Astrocyte (in vitro differentiated cells and primary cell): Measurements from ENCODE around the gene BCAR3. TPM values are rescaled to one million over a fixed set of nuclear protein-coding genes. Genes with fewer than 3 reads are reported as not detected.

Experiments used
- DNase-seq: peaks from one replicate; pipeline ENCODE4 v3.0.0-alpha.2; 2010; ENCODE audit warnings: low read depth
- FAIRE-seq: peaks from 2 replicates; lab custom pipeline; 2011; peaks lifted over from hg19 to GRCh38; lab: Jason Lieb, UNC
- H2AFZ ChIP-seq: 2 replicates; pipeline ENCODE4 v1.6.0; 2012; ENCODE audit warnings: low read depth, low read length, inconsistent platforms
- H3K27ac ChIP-seq: 2 replicates; pipeline ENCODE4 v1.5.1; 2011; ENCODE audit warnings: low read depth, low read length, inconsistent platforms
- H3K27me3 ChIP-seq: 2 replicates; pipeline ENCODE4 v1.6.0; 2011; ENCODE audit warnings: low read length, inconsistent platforms; ENCODE audit not compliant: insufficient read depth
- H3K36me3 ChIP-seq: 2 replicates; pipeline ENCODE4 v1.5.1; 2011; ENCODE audit warnings: low read length, inconsistent platforms; ENCODE audit not compliant: insufficient read depth
- H3K4me1 ChIP-seq: 2 replicates; pipeline ENCODE4 v1.5.1; 2011; ENCODE audit warnings: low read length, inconsistent platforms; ENCODE audit not compliant: insufficient read depth
- H3K4me2 ChIP-seq: 2 replicates; pipeline ENCODE4 v1.6.0; 2012; ENCODE audit warnings: low read length, inconsistent platforms
- H3K4me3 ChIP-seq: 2 replicates; pipeline ENCODE4 v1.5.1; 2011; ENCODE audit warnings: low read depth, mild to moderate bottlenecking, low read length, inconsistent platforms; ENCODE audit not compliant: insufficient read depth
- H3K79me2 ChIP-seq: 2 replicates; pipeline ENCODE4 v1.6.0; 2012; ENCODE audit warnings: mild to moderate bottlenecking, low read length, inconsistent platforms; ENCODE audit not compliant: insufficient read depth
- H3K9ac ChIP-seq: 2 replicates; pipeline ENCODE4 v1.6.0; 2012; ENCODE audit warnings: mild to moderate bottlenecking, low read length, inconsistent platforms
- H3K9me3 ChIP-seq: 2 replicates; pipeline ENCODE4 v1.5.1; 2012; ENCODE audit warnings: low read depth, mild to moderate bottlenecking, low read length, inconsistent platforms; ENCODE audit not compliant: insufficient read depth
- H4K20me1 ChIP-seq: 2 replicates; pipeline ENCODE4 v1.6.0; 2012; ENCODE audit warnings: low read length, inconsistent platforms; ENCODE audit not compliant: insufficient read depth
- H3K27ac Mint-ChIP-seq: one replicate; pipeline ENCODE4 v1.8.0; 2021; ENCODE audit warnings: mild to moderate bottlenecking, mixed read lengths; ENCODE audit not compliant: unreplicated experiment
- H3K27me3 Mint-ChIP-seq: one replicate; pipeline ENCODE4 v1.8.0; 2021; ENCODE audit warnings: low read depth, mixed read lengths; ENCODE audit not compliant: unreplicated experiment
- H3K36me3 Mint-ChIP-seq: one replicate; pipeline ENCODE4 v1.8.0; 2021; ENCODE audit warnings: low read depth, mixed read lengths; ENCODE audit not compliant: unreplicated experiment
- H3K4me1 Mint-ChIP-seq: one replicate; pipeline ENCODE4 v1.8.0; 2021; ENCODE audit warnings: low read depth, mixed read lengths; ENCODE audit not compliant: unreplicated experiment
- H3K4me3 Mint-ChIP-seq: one replicate; pipeline ENCODE4 v1.8.0; 2021; ENCODE audit warnings: mild to moderate bottlenecking, moderate library complexity, mixed read lengths; ENCODE audit not compliant: unreplicated experiment
- H3K9me3 Mint-ChIP-seq: one replicate; pipeline ENCODE4 v1.8.0; 2021; ENCODE audit warnings: mild to moderate bottlenecking, mixed read lengths; ENCODE audit not compliant: unreplicated experiment
- CTCF ChIP-seq: IDR thresholded peaks from 2 replicates; pipeline ENCODE4 v1.5.1; 2011; ENCODE audit warnings: low read depth, mild to moderate bottlenecking, inconsistent platforms, low read length, moderate library complexity; ENCODE audit not compliant: insufficient read depth
- EZH2 ChIP-seq: IDR thresholded peaks from 2 replicates; pipeline ENCODE4 v1.6.1; 2012; ENCODE audit warnings: mild to moderate bottlenecking, low read length, inconsistent platforms; ENCODE audit not compliant: insufficient read depth
- total RNA-seq: library from RNA; stranded (reverse); gene quantifications from 2 replicates; pipeline ENCODE4 v1.2.1, GENCODE V29; 2021

Gene BCAR3
- total RNA-seq, 1 donor from 2014 or later = 30.0 TPM

DNA sequence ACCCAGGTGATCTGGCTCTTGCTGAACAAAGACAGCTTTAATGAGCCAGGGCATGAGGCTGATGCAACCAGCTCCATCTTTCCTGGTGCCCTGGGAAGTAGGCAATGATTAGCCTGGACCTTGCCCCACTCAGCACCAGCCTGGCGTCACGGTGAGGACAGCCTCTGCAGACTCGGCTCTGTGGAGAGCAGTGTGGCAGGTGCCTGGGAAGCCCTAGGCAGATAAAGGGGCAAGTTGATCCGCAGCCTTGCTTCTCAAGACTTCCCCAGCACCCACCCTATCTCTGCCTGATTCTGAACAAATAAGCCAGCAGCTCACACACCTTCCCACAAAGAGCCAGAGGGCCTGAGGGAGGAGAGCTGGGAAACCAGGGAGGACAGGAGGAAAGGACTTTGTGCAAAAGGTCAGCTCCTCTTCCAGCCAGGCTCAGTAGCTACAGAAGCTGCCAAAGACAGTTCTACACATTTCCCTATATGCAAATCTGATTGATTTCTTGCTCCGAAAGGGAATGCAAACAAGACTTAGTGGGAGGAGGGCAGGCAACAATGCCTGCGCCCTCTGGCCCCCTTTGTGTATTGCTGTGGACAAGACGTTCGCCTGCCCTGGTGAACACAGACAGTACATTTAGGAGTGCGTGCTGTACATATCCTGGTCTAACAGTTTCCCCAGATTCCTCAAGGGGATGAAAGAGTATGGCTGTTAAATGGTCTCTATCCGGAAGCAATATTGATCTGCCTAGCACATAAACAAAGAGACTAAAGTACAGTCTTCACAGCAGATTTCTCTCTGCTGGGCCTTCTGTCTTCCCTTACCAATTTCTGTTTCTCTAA is 63.8 kb downstream of the BCAR3 start:
- Histone ChIP-seq H3K4me1 (peaks cover 75% of the 10 kb centered on the region), H2AFZ (no peak overlapping the region), H3K27me3 (no peaks in the 10 kb centered on the region), H3K4me3 (no peak overlapping the region), H3K9ac (peak overlapping the region; percentile 83), H3K79me2 (peaks cover 86% of the 10 kb centered on the region), H3K36me3 (no peaks in the 10 kb centered on the region), H3K27ac (peak overlapping the region; percentile 98), H3K9me3 (no peaks in the 10 kb centered on the region), H3K4me2 (peak overlapping the region; percentile 71), H4K20me1 (peaks cover 70% of the 10 kb centered on the region)
- FAIRE-seq (no peak), DNase-seq (no peak)
- Mint-ChIP-seq H3K27ac (peak overlapping the region; percentile 93), H3K36me3 (peaks cover 22% of the 10 kb centered on the region), H3K9me3 (no peaks in the 10 kb centered on the region), H3K4me1 (peaks cover 77% of the 10 kb centered on the region), H3K4me3 (no peak overlapping the region), H3K27me3 (no peaks in the 10 kb centered on the region)
- TF ChIP-seq EZH2 (no peak), CTCF (no peak)

DNA sequence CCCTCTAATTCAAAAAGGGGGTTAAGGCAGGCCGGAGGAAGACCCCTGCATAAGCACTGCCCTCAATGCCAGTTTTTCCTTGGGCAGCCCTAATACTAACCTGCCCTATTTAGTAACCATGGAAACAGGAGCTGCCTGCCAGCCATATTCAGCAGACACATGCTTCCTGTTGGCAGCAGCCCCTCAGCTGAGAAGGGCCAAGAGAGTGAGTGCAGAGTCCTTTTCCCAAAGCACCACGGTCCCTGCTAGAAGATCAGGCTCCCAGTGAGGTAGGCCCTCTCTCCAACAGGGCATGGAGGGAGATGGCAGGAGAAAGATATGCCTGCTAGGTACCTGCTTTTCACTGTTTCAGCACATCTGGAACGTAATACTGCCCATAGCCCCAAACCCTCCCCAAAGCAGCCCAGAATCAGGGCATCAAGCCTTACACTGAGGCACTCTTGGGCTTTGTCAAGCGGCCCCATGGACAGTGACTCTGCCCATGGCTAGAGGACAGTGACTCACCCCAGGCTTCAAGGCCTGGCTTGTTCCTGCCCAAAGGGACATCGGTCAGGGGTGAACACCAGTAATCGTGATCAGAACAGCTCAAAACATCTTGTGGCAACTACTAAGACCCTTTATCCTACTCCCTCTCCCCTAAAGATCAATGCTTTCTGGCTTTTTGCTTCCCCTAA is 64.5 kb downstream of the BCAR3 start:
- no peaks in the 10 kb centered on the region for H3K27me3 Mint-ChIP-seq
- Histone ChIP-seq H3K27ac (peak overlapping the region; percentile 98), H3K9ac (peak overlapping the region; percentile 83), H2AFZ (no peak overlapping the region), H3K4me2 (peak overlapping the region; percentile 71), H3K4me1 (peaks cover 69% of the 10 kb centered on the region), H3K27me3 (no peaks in the 10 kb centered on the region), H4K20me1 (peaks cover 63% of the 10 kb centered on the region), H3K9me3 (no peaks in the 10 kb centered on the region), H3K79me2 (peaks cover 86% of the 10 kb centered on the region), H3K4me3 (no peak overlapping the region), H3K36me3 (no peaks in the 10 kb centered on the region)
- H3K4me3 Mint-ChIP-seq = peak overlapping the region; percentile 27
- H3K27ac Mint-ChIP-seq = peak overlapping the region; percentile 88
- TF ChIP-seq EZH2 (no peak), CTCF (no peak)
- DNase-seq (no peak), FAIRE-seq (no peak)
- H3K36me3 Mint-ChIP-seq = peaks cover 18% of the 10 kb centered on the region
- H3K4me1 Mint-ChIP-seq = peaks cover 77% of the 10 kb centered on the region
- no peaks in the 10 kb centered on the region for H3K9me3 Mint-ChIP-seq
